ENCODE data around the gene NPHP1.

DNA sequence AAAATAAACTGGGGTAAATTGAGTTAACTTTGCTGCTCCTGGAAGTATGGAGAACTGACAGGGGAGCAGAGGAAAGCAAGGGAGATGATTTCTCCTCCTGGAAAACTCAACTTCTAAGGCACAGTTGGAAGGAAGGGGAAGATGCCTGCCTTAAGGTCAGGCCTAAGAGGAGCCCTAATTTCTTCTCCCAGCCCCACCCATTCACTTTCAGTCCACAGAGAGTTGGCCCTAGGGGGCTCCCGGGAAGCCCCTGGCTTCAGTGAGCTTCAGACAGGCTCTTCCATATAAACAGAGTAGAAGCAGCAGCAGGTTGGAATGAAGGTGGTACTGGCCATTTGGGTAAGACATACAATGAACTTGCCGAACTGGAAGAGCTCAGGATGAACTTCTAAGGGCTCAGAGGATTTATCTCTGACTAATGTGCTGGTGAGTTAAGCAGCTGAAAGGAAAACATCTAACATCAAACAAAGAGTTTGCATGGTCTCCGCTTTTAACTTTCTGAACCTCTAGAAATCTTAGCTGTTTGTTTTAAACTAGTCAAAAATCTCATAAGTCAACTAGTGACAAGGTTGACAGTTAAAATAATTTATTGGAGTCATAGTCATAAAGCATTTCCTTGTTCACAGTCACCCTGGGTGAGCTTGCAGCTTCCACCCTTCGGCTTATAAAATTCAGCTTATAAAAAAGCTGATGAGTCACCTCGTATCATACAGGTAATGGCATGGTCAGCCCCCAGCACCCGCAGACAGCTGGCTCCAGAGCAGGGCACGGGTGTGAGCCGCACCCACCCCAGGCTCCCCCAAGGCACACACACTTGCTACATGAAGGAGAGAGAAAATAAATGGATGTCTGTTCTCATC, 99.0 kb downstream of the NPHP1 start:
- TF ChIP-seq POLR2AphosphoS5 (IDR thresholded peaks at IDR 0.05; ENCODE audit: low read depth, low read length) (no peak), RAD21 (IDR thresholded peaks at IDR 0.05 in 1 of 2, conservative IDR thresholded peaks at IDR 0.05 in 1 of 2; ENCODE audit: low read depth in 2 of 2, low read length in 2 of 2) (no peak), PHF8 (conservative IDR thresholded peaks at IDR 0.05; ENCODE audit: low read depth, low read length) (no peak), EP300 (IDR thresholded peaks at IDR 0.05; ENCODE audit: borderline replicate concordance in 1 of 2, low read depth in 2 of 2, low read length in 2 of 2) (no peak), MAFK (IDR thresholded peaks at IDR 0.05; ENCODE audit: low read depth, low read length) (no peak), TAF1 (IDR thresholded peaks at IDR 0.05; ENCODE audit: low read depth, low read length) (no peak), YY1 (IDR thresholded peaks at IDR 0.05; ENCODE audit: low read depth, low read length) (no peak), ZNF274 (IDR thresholded peaks at IDR 0.05; ENCODE audit: borderline replicate concordance, extremely low read depth, low read length) (no peak), BRCA1 (IDR thresholded peaks at IDR 0.05; ENCODE audit: low read depth, low read length) (no peak), CBX8 (IDR thresholded peaks at IDR 0.05; ENCODE audit: borderline replicate concordance, low read depth, low read length) (no peak), CEBPB (IDR thresholded peaks at IDR 0.05; ENCODE audit: low read depth, low read length) (no peak)
- TF ChIP-seq, protein P1, sequence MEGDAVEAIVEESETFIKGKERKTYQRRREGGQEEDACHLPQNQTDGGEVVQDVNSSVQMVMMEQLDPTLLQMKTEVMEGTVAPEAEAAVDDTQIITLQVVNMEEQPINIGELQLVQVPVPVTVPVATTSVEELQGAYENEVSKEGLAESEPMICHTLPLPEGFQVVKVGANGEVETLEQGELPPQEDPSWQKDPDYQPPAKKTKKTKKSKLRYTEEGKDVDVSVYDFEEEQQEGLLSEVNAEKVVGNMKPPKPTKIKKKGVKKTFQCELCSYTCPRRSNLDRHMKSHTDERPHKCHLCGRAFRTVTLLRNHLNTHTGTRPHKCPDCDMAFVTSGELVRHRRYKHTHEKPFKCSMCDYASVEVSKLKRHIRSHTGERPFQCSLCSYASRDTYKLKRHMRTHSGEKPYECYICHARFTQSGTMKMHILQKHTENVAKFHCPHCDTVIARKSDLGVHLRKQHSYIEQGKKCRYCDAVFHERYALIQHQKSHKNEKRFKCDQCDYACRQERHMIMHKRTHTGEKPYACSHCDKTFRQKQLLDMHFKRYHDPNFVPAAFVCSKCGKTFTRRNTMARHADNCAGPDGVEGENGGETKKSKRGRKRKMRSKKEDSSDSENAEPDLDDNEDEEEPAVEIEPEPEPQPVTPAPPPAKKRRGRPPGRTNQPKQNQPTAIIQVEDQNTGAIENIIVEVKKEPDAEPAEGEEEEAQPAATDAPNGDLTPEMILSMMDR (IDR thresholded peaks at IDR 0.05; ENCODE audit: control extremely low read depth in 1 of 3, insufficient read depth in 1 of 3, low read depth in 1 of 3, low read length in 3 of 3) = no peak
- TF ChIP-seq, protein P2, sequence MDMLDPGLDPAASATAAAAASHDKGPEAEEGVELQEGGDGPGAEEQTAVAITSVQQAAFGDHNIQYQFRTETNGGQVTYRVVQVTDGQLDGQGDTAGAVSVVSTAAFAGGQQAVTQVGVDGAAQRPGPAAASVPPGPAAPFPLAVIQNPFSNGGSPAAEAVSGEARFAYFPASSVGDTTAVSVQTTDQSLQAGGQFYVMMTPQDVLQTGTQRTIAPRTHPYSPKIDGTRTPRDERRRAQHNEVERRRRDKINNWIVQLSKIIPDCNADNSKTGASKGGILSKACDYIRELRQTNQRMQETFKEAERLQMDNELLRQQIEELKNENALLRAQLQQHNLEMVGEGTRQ (IDR thresholded peaks at IDR 0.05; ENCODE audit: low read length) = no peak
